Uterus (tissue), 2 donors: Measurements from ENCODE around the gene ARAP1.

ENCODE experiments used
- CTCF ChIP-seq, 4 experiments: fragments of 200-600 bp in 2 of 4; fragments of 450-650 bp in 2 of 4; sonication (generic) in 2 of 4; IDR thresholded peaks; one replicate each; pipeline ENCODE4 v1.5.1; 2016 to 2019; ENCODE audit warnings: antibody characterized with exemption in 4 of 4, mild to moderate bottlenecking in 2 of 4, moderate library complexity in 1 of 4
- POLR2A ChIP-seq, 2 donors: fragments of 450-650 bp; IDR thresholded peaks; one replicate each; pipeline ENCODE4 v1.6.1; 2016; ENCODE audit warnings: antibody characterized with exemption in 2 of 2, mild to moderate bottlenecking in 1 of 2, moderate library complexity in 1 of 2

GRCh38 chr11:72775288-72776110, 23.3 kb upstream of the ARAP1 start:
- TF ChIP-seq CTCF (IDR thresholded peaks at IDR 0.05) (no peak), POLR2A (IDR thresholded peaks at IDR 0.05) (no peak)
